B cell (primary cell): ENCODE results near the gene SYNC. TPM values are rescaled to one million over a fixed set of nuclear protein-coding genes. Genes with fewer than 3 reads are reported as not detected.
A peak's percentile ranks its signal among the peaks of the same experiment; 100 is the strongest.

Source experiments
- ATAC-seq: fragments of 200-7000 bp; cut with Tn5 transposase; one replicate; pipeline ENCODE4 v1.10.0; 2021; ENCODE audit warnings: low read depth, mild to moderate bottlenecking, moderate number of reproducible peaks, moderate library complexity
- CTCF ChIA-PET: fragments of 350-600 bp; sonication (Branson Sonifier 250); formaldehyde crosslinking; loops from one replicate; lab custom pipeline; 2021; ENCODE audit warnings: antibody characterized with exemption, inconsistent platforms; lab: Charles Lee
- POLR2A ChIA-PET: fragments of 350-600 bp; sonication (Branson Sonifier 250); formaldehyde crosslinking; loops from one replicate; lab custom pipeline; 2021; ENCODE audit warnings: antibody characterized with exemption; lab: Charles Lee
- DNase-seq: peaks from one replicate; pipeline ENCODE4 v3.0.0; 2013
- H2AFZ ChIP-seq: 2 replicates; pipeline ENCODE4 v1.6.1; 2012; ENCODE audit warnings: mild to moderate bottlenecking, low read depth, low read length; ENCODE audit not compliant: insufficient read depth, poor library complexity, severe bottlenecking
- H3K27ac ChIP-seq, 2 donors: 1 replicate in 1 of 2; 2 replicates in 1 of 2; pipeline ENCODE4 v1.5.1; 2012 to 2013; ENCODE audit warnings: low read length in 2 of 2, mild to moderate bottlenecking in 2 of 2, moderate library complexity in 1 of 2
- H3K27me3 ChIP-seq, 4 experiments: fragments of 200-600 bp in 1 of 4; sonication (generic) in 1 of 4; replicated peaks in 1 of 4; 1 replicate in 2 of 4; 2 replicates in 2 of 4; pipeline versions ENCODE4 v1.6.1 to v1.7.0; 2013 to 2016; ENCODE audit warnings: low read length in 3 of 4, mild to moderate bottlenecking in 2 of 4, mixed read lengths in 1 of 4, moderate library complexity in 1 of 4; ENCODE audit not compliant: insufficient read depth in 4 of 4, control insufficient read depth in 3 of 4; ENCODE audit errors: control extremely low read depth in 1 of 4
- H3K36me3 ChIP-seq, 2 experiments: replicated peaks in 1 of 2; 1 replicate in 1 of 2; 2 replicates in 1 of 2; pipeline versions ENCODE4 v1.6.1 to v1.7.1; 2013; ENCODE audit warnings: low read length in 1 of 2; ENCODE audit not compliant: insufficient read depth in 2 of 2, control insufficient read depth in 1 of 2; ENCODE audit errors: control extremely low read depth in 1 of 2, extremely low read depth in 1 of 2
- H3K4me1 ChIP-seq, 2 donors: fragments of 200-600 bp in 1 of 2; sonication (generic) in 1 of 2; 1 replicate in 1 of 2; 2 replicates in 1 of 2; pipeline versions ENCODE4 v1.5.1 to v1.6.1; 2013 to 2017; ENCODE audit warnings: low read length in 2 of 2; ENCODE audit not compliant: control insufficient read depth in 2 of 2, insufficient read depth in 2 of 2
- H3K4me2 ChIP-seq: replicated peaks from 2 replicates; pipeline ENCODE3; 2012; ENCODE audit warnings: mild to moderate bottlenecking, low read depth, low read length; ENCODE audit not compliant: poor library complexity, severe bottlenecking
- H3K4me3 ChIP-seq, 5 experiments: fragments of 200-600 bp in 1 of 5; sonication (generic) in 1 of 5; 1 replicate in 3 of 5; 2 replicates in 2 of 5; pipeline versions ENCODE4 v1.5.1 to v1.7.0; 2011 to 2016; ENCODE audit warnings: low read length in 4 of 5, mild to moderate bottlenecking in 4 of 5, low read depth in 2 of 5, control low read depth in 1 of 5, moderate library complexity in 1 of 5; ENCODE audit not compliant: insufficient read depth in 1 of 5; ENCODE audit errors: control extremely low read depth in 1 of 5, extremely low read depth in 1 of 5
- H3K79me2 ChIP-seq: fragments of 200-600 bp; sonication (generic); one replicate; pipeline ENCODE4 v1.6.0; 2016; ENCODE audit warnings: low read length; ENCODE audit not compliant: control insufficient read depth, insufficient read depth
- H3K9ac ChIP-seq: fragments of 200-600 bp; sonication (generic); 2 replicates; pipeline ENCODE4 v1.6.1; 2017; ENCODE audit warnings: mild to moderate bottlenecking, low read length, moderate library complexity
- H3K9me3 ChIP-seq, 3 donors: one replicate each; pipeline versions ENCODE4 v1.6.1 to v1.7.1; 2013; ENCODE audit warnings: low read length in 2 of 3; ENCODE audit not compliant: control insufficient read depth in 2 of 3, insufficient read depth in 1 of 3; ENCODE audit errors: control extremely low read depth in 1 of 3
- H4K20me1 ChIP-seq: 2 replicates; pipeline ENCODE4 v1.6.0; 2012; ENCODE audit warnings: mild to moderate bottlenecking, low read length; ENCODE audit not compliant: insufficient read depth, control insufficient read depth, poor library complexity, severe bottlenecking
- H3K27ac Mint-ChIP-seq: one replicate; pipeline ENCODE4 v1.8.0; 2021; ENCODE audit warnings: mixed read lengths
- H3K27me3 Mint-ChIP-seq: one replicate; pipeline ENCODE4 v1.8.0; 2021; ENCODE audit warnings: mixed read lengths
- H3K4me1 Mint-ChIP-seq: one replicate; pipeline ENCODE4 v1.8.0; 2021; ENCODE audit warnings: mixed read lengths
- H3K4me3 Mint-ChIP-seq: one replicate; pipeline ENCODE4 v1.8.0; 2021; ENCODE audit warnings: mixed read lengths
- H3K9me3 Mint-ChIP-seq: one replicate; pipeline ENCODE4 v1.8.0; 2022; ENCODE audit warnings: mixed read lengths; ENCODE audit not compliant: insufficient read depth
- EZH2 ChIP-seq: IDR thresholded peaks from 2 replicates; pipeline ENCODE4 v1.6.1; 2012; ENCODE audit warnings: borderline replicate concordance, low read depth, mild to moderate bottlenecking, moderate library complexity, low read length; ENCODE audit not compliant: insufficient read depth, poor library complexity, severe bottlenecking
- WGBS: methylation state at CpG from one replicate; pipeline ENCODE4 v1.1.5; 2013; ENCODE audit warnings: missing lambda C conversion rate; ENCODE audit not compliant: insufficient coverage; 5-methylcytosine and 5-hydroxymethylcytosine counted together
- intact Hi-C: fragments of 100-400 bp; cut with micrococcal nuclease; formaldehyde crosslinking; loops from one replicate; pipeline ENCODE4 v1.10.0; 2022
- polyA plus RNA-seq: library from polyadenylated mRNA; depleted of rRNA; stranded (reverse); fragments of >200 nt; gene quantifications from 2 replicates; pipeline ENCODE4 v1.2.3, GENCODE V29; 2012
- total RNA-seq, 2 donors: library from RNA; stranded (reverse); fragments of 120-200 nt in 1 of 2; gene quantifications; 1 replicate in 1 of 2; 2 replicates in 1 of 2; pipeline versions ENCODE4 v1.2.3 to v1.2.4, GENCODE V29; 2013 to 2022
- TF ChIP-seq, protein P1 (sequence below): fragments of 200-600 bp; IDR thresholded peaks from one replicate; pipeline ENCODE4 v1.8.0; 2022; ENCODE audit warnings: antibody characterized with exemption, mild to moderate bottlenecking

The SYNC gene
- total and polyA plus RNA-seq, 2 donors (not counting 1 experiment from before 2014, with no cell fraction given): not detected

- Histone ChIP-seq H2AFZ (peak overlapping the region; percentile 40), H3K4me1 (peaks cover 10 to 18% of the 10 kb centered on the region in 2 donors), H3K79me2 (no peaks in the 10 kb centered on the region), H3K4me3 (peak overlapping the region in 3 of 5 experiments; percentile 39 to 47 (median 46)), H3K4me2 (peak overlapping the region; percentile 85), H3K9ac (peak overlapping the region; percentile 49), H3K36me3 (no peaks in the 10 kb centered on the region), H3K27me3 (peaks cover 0 to 34% (median 20%) of the 10 kb centered on the region in 4 experiments), H3K9me3 (peaks cover 0 to 19% (median 0%) of the 10 kb centered on the region in 3 donors), H3K27ac (no peak overlapping the region), H4K20me1 (no peaks in the 10 kb centered on the region)
- CTCF ChIA-PET: interaction anchor here (0.9 kb wide), 1 partner anchor 28 kb away, joined by 3 read pairs; no protein-coding TSS in a partner anchor
- intact Hi-C loops: no loop called here
- TF ChIP-seq EZH2: no peak
- TF ChIP-seq, protein P1, sequence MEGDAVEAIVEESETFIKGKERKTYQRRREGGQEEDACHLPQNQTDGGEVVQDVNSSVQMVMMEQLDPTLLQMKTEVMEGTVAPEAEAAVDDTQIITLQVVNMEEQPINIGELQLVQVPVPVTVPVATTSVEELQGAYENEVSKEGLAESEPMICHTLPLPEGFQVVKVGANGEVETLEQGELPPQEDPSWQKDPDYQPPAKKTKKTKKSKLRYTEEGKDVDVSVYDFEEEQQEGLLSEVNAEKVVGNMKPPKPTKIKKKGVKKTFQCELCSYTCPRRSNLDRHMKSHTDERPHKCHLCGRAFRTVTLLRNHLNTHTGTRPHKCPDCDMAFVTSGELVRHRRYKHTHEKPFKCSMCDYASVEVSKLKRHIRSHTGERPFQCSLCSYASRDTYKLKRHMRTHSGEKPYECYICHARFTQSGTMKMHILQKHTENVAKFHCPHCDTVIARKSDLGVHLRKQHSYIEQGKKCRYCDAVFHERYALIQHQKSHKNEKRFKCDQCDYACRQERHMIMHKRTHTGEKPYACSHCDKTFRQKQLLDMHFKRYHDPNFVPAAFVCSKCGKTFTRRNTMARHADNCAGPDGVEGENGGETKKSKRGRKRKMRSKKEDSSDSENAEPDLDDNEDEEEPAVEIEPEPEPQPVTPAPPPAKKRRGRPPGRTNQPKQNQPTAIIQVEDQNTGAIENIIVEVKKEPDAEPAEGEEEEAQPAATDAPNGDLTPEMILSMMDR: no peak
- Mint-ChIP-seq H3K4me3 (peak overlapping the region; percentile 80), H3K27ac (no peak overlapping the region), H3K9me3 (no peaks in the 10 kb centered on the region), H3K27me3 (peaks cover 23% of the 10 kb centered on the region), H3K4me1 (peaks cover 2% of the 10 kb centered on the region)
- no peak for ATAC-seq
- DNase-seq: no peak
- POLR2A ChIA-PET: no interaction called here
- 49% methylated on average over 9 of the region's 10 CpGs for WGBS
These were observed 38.5 kb upstream of the SYNC start for GRCh38 chr1:32741059-32741412.

- H3K4me1 ChIP-seq: peaks cover 7 to 11% of the 10 kb centered on the region in 2 donors
- no peaks in the 10 kb centered on the region for H4K20me1 ChIP-seq
- peaks cover 0 to 22% (median 12%) of the 10 kb centered on the region in 4 experiments for H3K27me3 ChIP-seq
- Mint-ChIP-seq H3K4me1 (peaks cover 2% of the 10 kb centered on the region), H3K9me3 (no peaks in the 10 kb centered on the region), H3K4me3 (no peak overlapping the region), H3K27ac (no peak overlapping the region), H3K27me3 (peaks cover 18% of the 10 kb centered on the region)
- TF ChIP-seq, protein P1: no peak
- no peak for TF ChIP-seq EZH2
- intact Hi-C loops: no loop called here
- H3K9ac ChIP-seq: no peak overlapping the region
- CTCF ChIA-PET: no interaction called here
- 95% methylated on average over 3 of the region's 7 CpGs for WGBS
- no peak overlapping the region for H3K27ac ChIP-seq
- no peaks in the 10 kb centered on the region for H3K79me2 ChIP-seq
- POLR2A ChIA-PET: no interaction called here
- H3K9me3 ChIP-seq: peaks cover 0 to 13% (median 0%) of the 10 kb centered on the region in 3 donors
- H2AFZ ChIP-seq: no peak overlapping the region
- H3K4me3 ChIP-seq: no peak overlapping the region
- no peak for ATAC-seq
- no peak for DNase-seq
- no peak overlapping the region for H3K4me2 ChIP-seq
- H3K36me3 ChIP-seq: no peaks in the 10 kb centered on the region
These were observed 34.5 kb upstream of the SYNC start for GRCh38 chr1:32736812-32737791.
